ENCODE data around the gene F2RL3. TPM values are rescaled to one million over a fixed set of nuclear protein-coding genes. Genes with fewer than 3 reads are reported as not detected.
"Not testable (repeated sequence)": the region's sequence is repeated elsewhere in the genome, so short reads cannot be mapped to it uniquely, and the experiment has no call there.

The F2RL3 gene
- total RNA-seq, 2 donors from 2014 or later = 1.5 to 2.0 TPM

GRCh38 chr19:16867211-16867610, 21.6 kb upstream of the F2RL3 start:
- no peak overlapping the region for H3K27ac Mint-ChIP-seq
- H3K4me1 Mint-ChIP-seq (ENCODE audit: low read depth in 2 of 2) = peaks cover 0 to 5% of the 10 kb centered on the region in 2 donors
- DNase-seq (ENCODE audit: low spot score) (no peak), ATAC-seq (no peak)
- H3K4me3 Mint-ChIP-seq = no peak overlapping the region
- no peaks in the 10 kb centered on the region for H3K36me3 Mint-ChIP-seq
- H3K9me3 Mint-ChIP-seq = no peaks in the 10 kb centered on the region
- no peaks in the 10 kb centered on the region for H3K27me3 Mint-ChIP-seq

GRCh38 chr19:16868423-16869130, 20.2 kb upstream of the F2RL3 start:
- Mint-ChIP-seq H3K27ac (no peak overlapping the region), H3K9me3 (no peaks in the 10 kb centered on the region), H3K36me3 (no peaks in the 10 kb centered on the region), H3K27me3 (no peaks in the 10 kb centered on the region), H3K4me3 (no peak overlapping the region), H3K4me1 (ENCODE audit: low read depth in 2 of 2) (peaks cover 0 to 5% of the 10 kb centered on the region in 2 donors)
- ATAC-seq (no peak), DNase-seq (ENCODE audit: low spot score) (no peak)

- H3K36me3 Mint-ChIP-seq = peaks cover 5% of the 10 kb centered on the region
- ATAC-seq (no peak), DNase-seq (ENCODE audit: low spot score) (no peak)
- no peak overlapping the region for H3K27ac Mint-ChIP-seq
- peaks cover 4% of the 10 kb centered on the region for H3K9me3 Mint-ChIP-seq
- no peaks in the 10 kb centered on the region for H3K27me3 Mint-ChIP-seq
- no peak overlapping the region for H3K4me3 Mint-ChIP-seq
- peaks cover 8 to 12% of the 10 kb centered on the region in 2 donors for H3K4me1 Mint-ChIP-seq (ENCODE audit: low read depth in 2 of 2)
Observed at GRCh38 chr19:16869331-16869972, 19.3 kb upstream of the F2RL3 start.

- ATAC-seq (no peak), DNase-seq (ENCODE audit: low spot score) (no peak)
- peaks cover 16 to 25% of the 10 kb centered on the region in 2 donors for H3K4me1 Mint-ChIP-seq (ENCODE audit: low read depth in 2 of 2)
- peaks cover 12% of the 10 kb centered on the region for H3K36me3 Mint-ChIP-seq
- peaks cover 8% of the 10 kb centered on the region for H3K9me3 Mint-ChIP-seq
- no peak overlapping the region for H3K4me3 Mint-ChIP-seq
- H3K27me3 Mint-ChIP-seq = no peaks in the 10 kb centered on the region
- no peak overlapping the region for H3K27ac Mint-ChIP-seq
Observed at GRCh38 chr19:16871871-16872270, 16.9 kb upstream of the F2RL3 start.

- peaks cover 8% of the 10 kb centered on the region for H3K9me3 Mint-ChIP-seq
Observed at GRCh38 chr19:16872728-16873127, 16.1 kb upstream of the F2RL3 start.

GRCh38 chr19:16873594-16873993, 15.2 kb upstream of the F2RL3 start:
- Mint-ChIP-seq H3K4me3 (no peak overlapping the region), H3K4me1 (ENCODE audit: low read depth in 2 of 2) (peaks cover 21 to 30% of the 10 kb centered on the region in 2 donors), H3K27me3 (no peaks in the 10 kb centered on the region), H3K27ac (peak overlapping the region in 1 of 2 donors; percentile 70), H3K36me3 (peaks cover 12% of the 10 kb centered on the region), H3K9me3 (peaks cover 8% of the 10 kb centered on the region)
- ATAC-seq (no peak), DNase-seq (ENCODE audit: low spot score) (no peak)

More at GRCh38 chr19:16872728-16873127, 16.1 kb upstream of the F2RL3 start:
- DNase-seq (ENCODE audit: low spot score) = no peak
- Mint-ChIP-seq H3K4me1 (ENCODE audit: low read depth in 2 of 2) (peaks cover 21 to 34% of the 10 kb centered on the region in 2 donors), H3K27me3 (no peaks in the 10 kb centered on the region), H3K36me3 (peaks cover 12% of the 10 kb centered on the region), H3K27ac (no peak overlapping the region), H3K4me3 (no peak overlapping the region)
- no peak for ATAC-seq

DNA sequence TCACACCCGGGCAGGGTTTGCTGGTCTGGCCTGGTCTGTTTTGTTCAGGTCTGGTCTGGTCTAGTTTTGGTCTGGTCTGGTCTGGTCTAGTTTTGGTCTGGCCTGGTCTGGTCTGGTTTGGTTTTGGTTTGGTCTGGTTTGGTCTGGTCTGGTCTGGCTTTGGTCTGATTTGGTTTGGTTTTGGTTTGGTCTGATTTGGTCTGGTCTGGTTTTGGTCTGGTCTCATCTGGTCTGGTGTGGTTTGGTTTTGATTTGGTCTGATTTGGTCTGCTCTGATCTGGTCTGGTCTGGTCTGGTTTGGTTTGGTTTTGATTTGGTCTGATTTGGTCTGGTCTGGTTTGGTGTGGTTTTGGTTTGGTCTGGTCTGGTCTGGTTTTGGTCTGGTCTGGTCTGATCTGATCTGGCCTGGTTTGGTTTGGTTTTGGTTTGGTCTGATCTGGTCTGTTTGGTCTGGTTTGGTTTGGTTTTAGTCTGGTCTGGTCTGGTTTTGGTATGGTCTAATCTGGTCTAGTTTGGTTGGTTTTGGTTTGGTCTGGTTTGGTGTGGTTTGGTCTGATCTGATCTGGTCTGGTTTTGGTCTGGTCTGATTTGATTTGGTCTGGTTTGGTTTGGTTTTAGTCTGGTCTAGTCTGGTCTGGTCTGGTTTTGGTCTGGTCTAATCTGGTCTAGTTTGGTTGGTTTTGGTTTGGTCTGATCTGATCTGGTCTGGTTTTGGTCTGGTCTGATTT, 14.4 kb upstream of the F2RL3 start:
- peaks cover 21 to 30% of the 10 kb centered on the region in 2 donors for H3K4me1 Mint-ChIP-seq (ENCODE audit: low read depth in 2 of 2)
- H3K27me3 Mint-ChIP-seq = no peaks in the 10 kb centered on the region
- H3K36me3 Mint-ChIP-seq = peaks cover 12% of the 10 kb centered on the region
- ATAC-seq (no peak), DNase-seq (ENCODE audit: low spot score) (no peak)
- peak overlapping the region; percentile 30 to 70 for H3K27ac Mint-ChIP-seq
- H3K4me3 Mint-ChIP-seq = peak overlapping the region; percentile 14
- peaks cover 8% of the 10 kb centered on the region for H3K9me3 Mint-ChIP-seq

DNA sequence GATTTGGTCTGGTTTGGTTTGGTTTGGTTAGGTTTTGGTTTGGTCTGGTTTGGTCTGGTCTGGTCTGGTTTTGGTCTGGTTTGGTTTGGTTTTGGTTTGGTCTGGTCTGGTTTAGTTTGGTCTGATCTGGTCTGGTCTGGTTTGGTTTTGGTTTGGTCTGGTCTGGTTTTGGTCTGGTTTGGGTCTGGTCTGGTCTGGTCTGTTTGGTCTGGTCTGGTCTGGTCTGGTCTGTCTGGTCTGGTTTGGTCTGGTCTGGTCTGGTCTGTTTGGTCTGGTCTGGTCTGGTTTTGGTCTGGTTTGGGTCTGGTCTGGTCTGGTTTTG, 13.9 kb upstream of the F2RL3 start:
- peaks cover 12% of the 10 kb centered on the region for H3K36me3 Mint-ChIP-seq
- H3K27me3 Mint-ChIP-seq; DNase-seq (ENCODE audit: low spot score); H3K9me3 Mint-ChIP-seq; ATAC-seq: not testable (repeated sequence)
- H3K4me1 Mint-ChIP-seq (ENCODE audit: low read depth in 2 of 2) = peaks cover 21 to 30% of the 10 kb centered on the region in 2 donors
- peak overlapping the region; percentile 30 to 70 for H3K27ac Mint-ChIP-seq
- peak overlapping the region; percentile 14 for H3K4me3 Mint-ChIP-seq

DNA sequence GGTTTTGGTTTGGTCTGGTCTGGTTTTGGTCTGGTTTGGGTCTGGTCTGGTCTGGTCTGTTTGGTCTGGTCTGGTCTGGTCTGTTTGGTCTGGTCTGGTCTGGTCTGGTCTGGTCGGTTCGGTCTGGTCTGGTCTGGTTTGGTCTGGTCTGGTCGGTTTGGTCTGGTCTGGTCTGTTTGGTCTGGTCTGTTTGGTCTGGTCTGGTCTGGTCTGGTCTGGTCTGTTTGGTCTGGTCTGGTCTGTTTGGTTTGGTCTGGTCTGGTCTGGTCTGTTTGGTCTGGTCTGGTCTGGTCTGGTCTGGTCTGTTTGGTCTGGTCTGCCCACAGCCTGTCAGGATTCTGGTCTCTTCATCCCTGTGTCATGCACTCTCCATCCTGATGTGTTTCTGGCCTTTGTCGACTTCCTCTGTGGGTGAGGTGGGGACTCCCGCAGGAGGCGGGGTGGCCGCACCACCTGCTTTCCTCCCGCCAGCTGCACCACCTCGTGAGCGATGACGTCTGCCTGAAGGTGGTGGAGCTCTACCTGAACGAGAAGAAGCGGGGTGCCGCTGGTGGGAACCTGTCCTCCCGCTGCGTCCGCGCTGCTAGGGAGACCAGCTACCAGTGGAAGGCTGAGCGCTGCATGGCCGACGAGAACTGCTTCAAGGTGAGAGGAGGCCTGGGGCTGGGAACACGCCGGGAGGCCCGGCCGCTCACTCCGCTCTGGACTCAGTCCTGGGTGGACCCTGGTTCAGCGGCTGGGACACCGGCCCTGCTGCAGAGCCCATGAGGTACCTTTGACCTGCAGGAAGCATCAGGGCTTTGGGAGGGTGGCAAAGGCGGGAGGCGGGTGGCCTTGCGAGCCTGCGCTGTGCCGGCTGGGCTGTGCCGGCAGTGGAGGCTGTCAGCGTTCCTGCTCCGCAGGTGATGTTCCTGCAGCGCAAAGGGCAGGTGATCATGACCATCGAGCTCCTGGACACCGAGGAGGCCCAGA, 12.9 kb upstream of the F2RL3 start:
- H3K27me3 Mint-ChIP-seq = no peaks in the 10 kb centered on the region
- H3K4me1 Mint-ChIP-seq (ENCODE audit: low read depth in 2 of 2) = peaks cover 21 to 35% of the 10 kb centered on the region in 2 donors
- H3K4me3 Mint-ChIP-seq = no peak overlapping the region
- DNase-seq (ENCODE audit: low spot score) = no peak
- H3K27ac Mint-ChIP-seq = no peak overlapping the region
- no peak for ATAC-seq
- H3K9me3 Mint-ChIP-seq = peaks cover 8% of the 10 kb centered on the region
- peaks cover 16% of the 10 kb centered on the region for H3K36me3 Mint-ChIP-seq

DNA sequence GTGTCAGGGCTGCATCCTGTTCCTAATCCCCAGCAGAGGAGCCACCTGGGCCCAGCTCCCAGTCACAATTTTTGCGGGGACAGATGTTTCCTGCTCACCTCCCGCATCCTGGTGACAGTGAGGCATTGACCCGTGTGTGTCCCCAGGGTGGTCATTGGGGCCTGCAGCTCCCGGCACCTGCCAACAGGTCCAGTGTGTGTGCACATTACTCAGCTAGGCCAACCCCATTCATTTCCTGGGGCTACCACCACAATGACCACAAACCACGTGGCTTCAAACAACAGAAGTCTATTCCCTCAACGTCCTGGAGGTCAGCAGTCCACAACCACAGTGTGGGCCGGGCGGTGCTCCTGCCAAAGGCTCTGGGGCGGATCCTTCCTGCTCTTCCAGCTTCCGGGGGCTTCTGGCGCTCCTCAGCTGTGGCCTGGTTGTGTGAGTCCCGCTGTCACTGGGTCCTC, 11.9 kb upstream of the F2RL3 start:
- ATAC-seq = peak; percentile 64 to 77
- no peak overlapping the region for H3K27ac Mint-ChIP-seq
- no peaks in the 10 kb centered on the region for H3K27me3 Mint-ChIP-seq
- no peak overlapping the region for H3K4me3 Mint-ChIP-seq
- H3K4me1 Mint-ChIP-seq (ENCODE audit: low read depth in 2 of 2) = peaks cover 21 to 35% of the 10 kb centered on the region in 2 donors
- H3K9me3 Mint-ChIP-seq = peaks cover 8% of the 10 kb centered on the region
- DNase-seq (ENCODE audit: low spot score) = no peak
- peaks cover 17% of the 10 kb centered on the region for H3K36me3 Mint-ChIP-seq

DNA sequence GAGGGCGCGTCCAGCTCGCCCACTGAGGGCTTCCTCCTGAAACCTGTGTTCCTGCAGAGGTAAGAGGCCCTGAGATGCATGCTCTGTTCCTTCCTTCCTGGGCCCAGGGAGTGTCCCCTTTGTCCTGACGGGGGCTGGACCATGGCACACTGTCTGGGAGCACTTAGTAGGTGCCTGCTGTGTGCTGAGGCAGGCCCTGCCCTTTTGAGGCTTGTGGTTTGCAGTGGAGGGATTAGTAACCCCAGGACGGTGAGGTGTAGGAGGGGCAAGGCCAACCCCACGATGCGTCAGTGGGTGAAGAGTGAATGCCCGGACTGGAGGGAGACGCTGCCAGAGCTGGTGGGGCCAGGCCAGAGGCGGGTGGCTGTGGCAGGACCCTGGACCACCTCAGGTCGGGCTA, 11.2 kb upstream of the F2RL3 start:
- H3K9me3 Mint-ChIP-seq = peaks cover 14% of the 10 kb centered on the region
- H3K4me3 Mint-ChIP-seq = no peak overlapping the region
- no peak overlapping the region for H3K27ac Mint-ChIP-seq
- peaks cover 21 to 35% of the 10 kb centered on the region in 2 donors for H3K4me1 Mint-ChIP-seq (ENCODE audit: low read depth in 2 of 2)
- DNase-seq (ENCODE audit: low spot score) = no peak
- H3K27me3 Mint-ChIP-seq = no peaks in the 10 kb centered on the region
- H3K36me3 Mint-ChIP-seq = peaks cover 24% of the 10 kb centered on the region
- ATAC-seq = peak; percentile 63 to 70

GRCh38 chr19:16878181-16878965, 10.4 kb upstream of the F2RL3 start:
- Mint-ChIP-seq H3K36me3 (peaks cover 30% of the 10 kb centered on the region), H3K27ac (no peak overlapping the region), H3K27me3 (peaks cover 0 to 3% of the 10 kb centered on the region in 2 donors), H3K4me1 (ENCODE audit: low read depth in 2 of 2) (peaks cover 21 to 39% of the 10 kb centered on the region in 2 donors), H3K9me3 (peaks cover 18% of the 10 kb centered on the region), H3K4me3 (no peak overlapping the region)
- no peak for DNase-seq (ENCODE audit: low spot score)
- ATAC-seq = no peak
